ENCODE data around the gene WSB1.

DNA sequence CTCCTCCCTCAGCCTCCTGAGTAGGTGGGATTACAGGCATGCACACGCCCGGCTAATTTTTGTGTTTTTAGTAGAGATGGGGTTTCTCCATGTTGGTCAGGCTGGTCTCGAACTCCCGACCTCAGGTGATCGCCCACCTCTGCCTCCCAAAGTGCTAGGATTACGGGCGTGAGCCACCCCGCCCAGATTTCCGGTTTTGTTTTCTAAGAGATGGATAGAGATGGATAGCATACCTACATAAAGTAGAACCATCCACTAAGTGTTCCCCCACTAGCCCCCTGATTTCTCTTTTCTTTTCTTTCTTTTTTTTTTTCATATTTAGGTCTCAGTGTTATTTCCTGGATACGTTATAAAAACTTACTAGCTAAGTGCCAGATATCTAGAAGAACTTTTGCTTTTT is 2.0 kb downstream of the WSB1 start:
- TF ChIP-seq ZNF169 (tag by site-specific recombination; IDR thresholded peaks at IDR 0.05) (no peak), ZNF561 (tag by site-specific recombination; IDR thresholded peaks at IDR 0.05; ENCODE audit: borderline replicate concordance) (no peak), SCRT1 (tag by site-specific recombination; IDR thresholded peaks at IDR 0.05; ENCODE audit: borderline replicate concordance) (no peak), ZNF416 (tag by site-specific recombination; IDR thresholded peaks at IDR 0.05) (no peak), CTCF (tag by site-specific recombination; IDR thresholded peaks at IDR 0.05) (no peak), SCRT2 (tag by site-specific recombination; IDR thresholded peaks at IDR 0.05) (no peak), ZNF768 (tag by site-specific recombination; IDR thresholded peaks at IDR 0.05) (no peak), ZNF221 (tag by site-specific recombination; IDR thresholded peaks at IDR 0.05; ENCODE audit: borderline replicate concordance) (no peak)
- TF ChIP-seq, protein P1, sequence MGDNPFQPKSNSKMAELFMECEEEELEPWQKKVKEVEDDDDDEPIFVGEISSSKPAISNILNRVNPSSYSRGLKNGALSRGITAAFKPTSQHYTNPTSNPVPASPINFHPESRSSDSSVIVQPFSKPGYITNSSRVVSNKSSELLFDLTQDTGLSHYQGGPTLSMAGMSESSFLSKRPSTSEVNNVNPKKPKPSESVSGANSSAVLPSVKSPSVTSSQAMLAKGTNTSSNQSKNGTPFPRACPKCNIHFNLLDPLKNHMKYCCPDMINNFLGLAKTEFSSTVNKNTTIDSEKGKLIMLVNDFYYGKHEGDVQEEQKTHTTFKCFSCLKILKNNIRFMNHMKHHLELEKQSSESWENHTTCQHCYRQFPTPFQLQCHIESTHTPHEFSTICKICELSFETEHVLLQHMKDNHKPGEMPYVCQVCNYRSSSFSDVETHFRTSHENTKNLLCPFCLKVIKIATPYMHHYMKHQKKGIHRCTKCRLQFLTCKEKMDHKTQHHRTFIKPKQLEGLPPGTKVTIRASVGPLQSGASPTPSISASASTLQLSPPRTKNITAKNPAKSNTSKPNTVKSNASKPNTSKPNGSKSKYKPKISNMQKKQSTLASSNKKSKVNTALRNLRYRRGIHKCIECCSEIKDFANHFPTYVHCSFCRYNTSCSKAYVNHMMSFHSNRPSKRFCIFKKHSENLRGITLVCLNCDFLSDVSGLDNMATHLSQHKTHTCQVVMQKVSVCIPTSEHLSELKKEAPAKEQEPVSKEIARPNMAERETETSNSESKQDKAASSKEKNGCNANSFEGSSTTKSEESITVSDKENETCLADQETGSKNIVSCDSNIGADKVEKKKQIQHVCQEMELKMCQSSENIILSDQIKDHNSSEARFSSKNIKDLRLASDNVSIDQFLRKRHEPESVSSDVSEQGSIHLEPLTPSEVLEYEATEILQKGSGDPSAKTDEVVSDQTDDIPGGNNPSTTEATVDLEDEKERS (tag by site-specific recombination; IDR thresholded peaks at IDR 0.05), result no peak
- TF ChIP-seq, protein P2, sequence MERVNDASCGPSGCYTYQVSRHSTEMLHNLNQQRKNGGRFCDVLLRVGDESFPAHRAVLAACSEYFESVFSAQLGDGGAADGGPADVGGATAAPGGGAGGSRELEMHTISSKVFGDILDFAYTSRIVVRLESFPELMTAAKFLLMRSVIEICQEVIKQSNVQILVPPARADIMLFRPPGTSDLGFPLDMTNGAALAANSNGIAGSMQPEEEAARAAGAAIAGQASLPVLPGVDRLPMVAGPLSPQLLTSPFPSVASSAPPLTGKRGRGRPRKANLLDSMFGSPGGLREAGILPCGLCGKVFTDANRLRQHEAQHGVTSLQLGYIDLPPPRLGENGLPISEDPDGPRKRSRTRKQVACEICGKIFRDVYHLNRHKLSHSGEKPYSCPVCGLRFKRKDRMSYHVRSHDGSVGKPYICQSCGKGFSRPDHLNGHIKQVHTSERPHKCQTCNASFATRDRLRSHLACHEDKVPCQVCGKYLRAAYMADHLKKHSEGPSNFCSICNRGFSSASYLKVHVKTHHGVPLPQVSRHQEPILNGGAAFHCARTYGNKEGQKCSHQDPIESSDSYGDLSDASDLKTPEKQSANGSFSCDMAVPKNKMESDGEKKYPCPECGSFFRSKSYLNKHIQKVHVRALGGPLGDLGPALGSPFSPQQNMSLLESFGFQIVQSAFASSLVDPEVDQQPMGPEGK (tag by site-specific recombination; IDR thresholded peaks at IDR 0.05), result peak; percentile 53; the same call in 1 of the 2 replicates

Measured in HEK293 (cell line).